CD14-positive monocyte (primary cell): ENCODE measurements around the gene BAIAP3. TPM values are rescaled to one million over a fixed set of nuclear protein-coding genes. Genes with fewer than 3 reads are reported as not detected.

ENCODE experiments used
- DNase-seq, 3 donors: peaks; one replicate each; pipeline ENCODE4 v3.0.0-alpha.2; 2011 to 2022
- H2AFZ ChIP-seq: 2 replicates; pipeline ENCODE4 v1.6.0; 2012; ENCODE audit warnings: mild to moderate bottlenecking, low read depth, low read length, inconsistent platforms; ENCODE audit not compliant: insufficient read depth, poor library complexity, severe bottlenecking
- H3K27ac ChIP-seq, 2 donors: 1 replicate in 1 of 2; 2 replicates in 1 of 2; pipeline ENCODE4 v1.5.1; 2012 to 2013; ENCODE audit warnings: low read length in 2 of 2, control low read depth in 1 of 2, inconsistent platforms in 1 of 2, low read depth in 1 of 2, mild to moderate bottlenecking in 1 of 2
- H3K27me3 ChIP-seq, 2 donors: one replicate each; pipeline versions ENCODE4 v1.6.0 to v1.6.1; 2011 to 2013; ENCODE audit warnings: low read length in 2 of 2; ENCODE audit not compliant: control insufficient read depth in 2 of 2, insufficient read depth in 2 of 2
- H3K36me3 ChIP-seq, 2 donors: replicated peaks in 1 of 2; 1 replicate in 1 of 2; 2 replicates in 1 of 2; pipeline versions ENCODE4 v1.5.1 to v1.6.1; 2012 to 2013; ENCODE audit warnings: low read length in 2 of 2, control low read depth in 1 of 2, inconsistent platforms in 1 of 2, mild to moderate bottlenecking in 1 of 2; ENCODE audit not compliant: insufficient read depth in 2 of 2, control insufficient read depth in 1 of 2
- H3K4me1 ChIP-seq, 2 donors: 1 replicate in 1 of 2; 2 replicates in 1 of 2; pipeline versions ENCODE4 v1.5.1 to v1.6.1; 2012 to 2013; ENCODE audit warnings: low read length in 2 of 2, control low read depth in 1 of 2, inconsistent platforms in 1 of 2, mild to moderate bottlenecking in 1 of 2, moderate library complexity in 1 of 2; ENCODE audit not compliant: insufficient read depth in 2 of 2, control insufficient read depth in 1 of 2
- H3K4me2 ChIP-seq: replicated peaks from 2 replicates; pipeline ENCODE3; 2012; ENCODE audit warnings: low read length, moderate library complexity, mild to moderate bottlenecking; ENCODE audit not compliant: poor library complexity, severe bottlenecking; ENCODE audit errors: extremely low read depth
- H3K4me3 ChIP-seq, 3 experiments: fragments of 200-600 bp in 1 of 3; sonication (generic) in 1 of 3; replicated peaks in 1 of 3; 1 replicate in 2 of 3; 2 replicates in 1 of 3; pipeline ENCODE4 v1.5.1; 2011 to 2013; ENCODE audit warnings: low read length in 3 of 3, mild to moderate bottlenecking in 3 of 3, control low read depth in 2 of 3, low read depth in 2 of 3, inconsistent platforms in 1 of 3, moderate library complexity in 1 of 3
- H3K79me2 ChIP-seq: 2 replicates; pipeline ENCODE4 v1.6.0; 2012; ENCODE audit warnings: mild to moderate bottlenecking, control low read depth, inconsistent platforms, low read length, moderate library complexity; ENCODE audit not compliant: insufficient read depth
- H3K9ac ChIP-seq: 2 replicates; pipeline ENCODE4 v1.6.0; 2017; ENCODE audit warnings: low read length, mild to moderate bottlenecking; ENCODE audit not compliant: insufficient read depth, poor library complexity, severe bottlenecking
- H3K9me3 ChIP-seq, 2 donors: replicated peaks in 1 of 2; 1 replicate in 1 of 2; 2 replicates in 1 of 2; pipeline versions ENCODE4 v1.5.1 to v1.6.1; 2012 to 2013; ENCODE audit warnings: low read length in 2 of 2, control low read depth in 1 of 2; ENCODE audit not compliant: control insufficient read depth in 1 of 2, insufficient read depth in 1 of 2
- H4K20me1 ChIP-seq: 2 replicates; pipeline ENCODE4 v1.6.0; 2012; ENCODE audit warnings: mild to moderate bottlenecking, low read length, control low read depth, moderate library complexity; ENCODE audit not compliant: insufficient read depth
- H3K27ac Mint-ChIP-seq, 7 donors: one replicate each; pipeline ENCODE4 v1.8.0; 2020; ENCODE audit warnings: mild to moderate bottlenecking in 7 of 7, mixed read lengths in 7 of 7, moderate library complexity in 6 of 7, inconsistent platforms in 2 of 7
- H3K27me3 Mint-ChIP-seq, 3 donors: one replicate each; pipeline ENCODE4 v1.8.0; 2021 to 2022; ENCODE audit warnings: low read depth in 3 of 3, mild to moderate bottlenecking in 3 of 3, mixed read lengths in 3 of 3, moderate library complexity in 3 of 3, inconsistent platforms in 1 of 3
- H3K36me3 Mint-ChIP-seq, 2 donors: one replicate each; pipeline ENCODE4 v1.8.0; 2020; ENCODE audit warnings: mixed read lengths in 2 of 2, inconsistent platforms in 1 of 2, mild to moderate bottlenecking in 1 of 2
- H3K4me1 Mint-ChIP-seq: one replicate; pipeline ENCODE4 v1.8.0; 2020; ENCODE audit warnings: mild to moderate bottlenecking, mixed read lengths
- H3K4me3 Mint-ChIP-seq, 2 donors: one replicate each; pipeline ENCODE4 v1.8.0; 2020; ENCODE audit warnings: mild to moderate bottlenecking in 2 of 2, mixed read lengths in 2 of 2, moderate library complexity in 1 of 2
- H3K9me3 Mint-ChIP-seq, 7 donors: one replicate each; pipeline ENCODE4 v1.8.0; 2020 to 2022; ENCODE audit warnings: mixed read lengths in 7 of 7, mild to moderate bottlenecking in 6 of 7, moderate library complexity in 6 of 7, inconsistent platforms in 2 of 7
- CTCF ChIP-seq: fragments of 200-600 bp; IDR thresholded peaks from one replicate; pipeline ENCODE4 v1.8.0; 2022; ENCODE audit warnings: antibody characterized with exemption, mild to moderate bottlenecking
- WGBS: methylation state at CpG from one replicate; pipeline ENCODE4 v1.1.5; 2013; ENCODE audit warnings: missing lambda C conversion rate; ENCODE audit not compliant: insufficient coverage; 5-methylcytosine and 5-hydroxymethylcytosine counted together
- intact Hi-C, 2 donors: fragments of 100-400 bp; cut with micrococcal nuclease; formaldehyde crosslinking; loops; one replicate each; pipeline versions ENCODE4 v1.15.0 to v1.15.1; 2023
- polyA plus RNA-seq, 3 donors: library from polyadenylated mRNA; depleted of rRNA in 1 of 3; unstranded in 2 of 3; stranded (reverse) in 1 of 3; fragments of 300-500 nt in 2 of 3; fragments of >200 nt in 1 of 3; fragmentation: Illumina TruSeq in 2 of 3; gene quantifications; 1 replicate in 2 of 3; 2 replicates in 1 of 3; pipeline ENCODE4 v1.2.3, GENCODE V29; 2012 to 2021

BAIAP3 gene
- polyA plus RNA-seq, 3 donors = 1.0 TPM; not detected in 2

- H3K4me3 Mint-ChIP-seq = no peak overlapping the region
Observed at GRCh38 chr16:1349351-1349750, 15.9 kb downstream of the BAIAP3 start.

GRCh38 chr16:1349951-1350350, 16.5 kb downstream of the BAIAP3 start:
- intact Hi-C loops = loop anchor here (5.0 to 10.0 kb wide), 2 partner anchors 38 to 65 kb away; partner anchors contain the start of gene UNKL (in 1 of the 2)
- H3K9ac ChIP-seq = no peak overlapping the region
- Mint-ChIP-seq H3K27me3 (no peaks in the 10 kb centered on the region), H3K36me3 (peaks cover 16 to 32% of the 10 kb centered on the region in 2 donors), H3K4me1 (peaks cover 32% of the 10 kb centered on the region), H3K27ac (peak overlapping the region in 3 of 7 donors; percentile 42 to 75 (median 71)), H3K4me3 (no peak overlapping the region), H3K9me3 (peaks cover 0 to 3% (median 0%) of the 10 kb centered on the region in 7 donors)
- H3K79me2 ChIP-seq = peaks cover 45% of the 10 kb centered on the region
- peaks cover 42% of the 10 kb centered on the region for H4K20me1 ChIP-seq
- H3K9me3 ChIP-seq = no peaks in the 10 kb centered on the region
- no peaks in the 10 kb centered on the region for H3K27me3 ChIP-seq
- WGBS = 92% methylated on average over 17 of the region's 17 CpGs
- H2AFZ ChIP-seq = no peak overlapping the region
- TF ChIP-seq CTCF = no peak
- peaks cover 21 to 32% of the 10 kb centered on the region in 2 donors for H3K4me1 ChIP-seq
- H3K4me3 ChIP-seq = no peak overlapping the region
- no peak overlapping the region for H3K27ac ChIP-seq
- H3K4me2 ChIP-seq = no peak overlapping the region
- DNase-seq = no peak
- peaks cover 18% of the 10 kb centered on the region in 2 donors for H3K36me3 ChIP-seq

More at GRCh38 chr16:1349351-1349750, 15.9 kb downstream of the BAIAP3 start:
- H4K20me1 ChIP-seq = peaks cover 36% of the 10 kb centered on the region
- Mint-ChIP-seq H3K9me3 (peaks cover 0 to 3% (median 0%) of the 10 kb centered on the region in 7 donors), H3K27ac (no peak overlapping the region), H3K36me3 (peaks cover 16 to 32% of the 10 kb centered on the region in 2 donors), H3K4me1 (peaks cover 32% of the 10 kb centered on the region), H3K27me3 (peaks cover 0 to 2% (median 0%) of the 10 kb centered on the region in 3 donors)
- no peak overlapping the region for H3K9ac ChIP-seq
- peaks cover 39% of the 10 kb centered on the region for H3K79me2 ChIP-seq
- no peak overlapping the region for H3K4me2 ChIP-seq
- TF ChIP-seq CTCF = no peak
- H3K4me3 ChIP-seq = no peak overlapping the region
- no peaks in the 10 kb centered on the region for H3K9me3 ChIP-seq
- intact Hi-C loops = loop anchor here in 1 of 2 donors (5.0 kb wide), 1 partner anchor 37 kb away; no protein-coding TSS in a partner anchor
- no peaks in the 10 kb centered on the region for H3K27me3 ChIP-seq
- H2AFZ ChIP-seq = no peak overlapping the region
- H3K27ac ChIP-seq = no peak overlapping the region
- DNase-seq = no peak
- peaks cover 18% of the 10 kb centered on the region in 2 donors for H3K36me3 ChIP-seq
- peaks cover 21 to 32% of the 10 kb centered on the region in 2 donors for H3K4me1 ChIP-seq
- 94% methylated on average over 13 of the region's 16 CpGs for WGBS
